Aorta (tissue), 5 donors: ENCODE results near the gene CFAP141. TPM values are rescaled to one million over a fixed set of nuclear protein-coding genes. Genes with fewer than 3 reads are reported as not detected.

Source experiments
- ATAC-seq: fragments of 200-7000 bp; cut with Tn5 transposase; one replicate; pipeline ENCODE4 v1.9.1; 2022; ENCODE audit warnings: moderate library complexity; ENCODE audit not compliant: low FRiP score
- DNase-seq, 2 donors: peaks; one replicate each; pipeline ENCODE4 v3.0.0-alpha.2; 2020
- H3K27ac ChIP-seq, 2 donors: one replicate each; pipeline ENCODE4 v1.5.1; 2013; ENCODE audit warnings: low read length in 2 of 2, mild to moderate bottlenecking in 2 of 2, moderate library complexity in 2 of 2, control low read depth in 1 of 2, inconsistent platforms in 1 of 2, low read depth in 1 of 2
- H3K27me3 ChIP-seq, 2 donors: one replicate each; pipeline ENCODE4 v1.6.1; 2013; ENCODE audit warnings: control low read depth in 1 of 2, low read length in 1 of 2, mild to moderate bottlenecking in 1 of 2, moderate library complexity in 1 of 2; ENCODE audit not compliant: insufficient read depth in 2 of 2, control insufficient read depth in 1 of 2
- H3K36me3 ChIP-seq, 2 donors: one replicate each; pipeline ENCODE4 v1.6.1; 2013; ENCODE audit warnings: control low read depth in 1 of 2, low read length in 1 of 2, mild to moderate bottlenecking in 1 of 2; ENCODE audit not compliant: insufficient read depth in 2 of 2, control insufficient read depth in 1 of 2
- H3K4me1 ChIP-seq, 2 donors: one replicate each; pipeline ENCODE4 v1.6.1; 2013; ENCODE audit warnings: low read length in 2 of 2, control low read depth in 1 of 2, mild to moderate bottlenecking in 1 of 2, moderate library complexity in 1 of 2; ENCODE audit not compliant: insufficient read depth in 2 of 2, control insufficient read depth in 1 of 2
- H3K4me3 ChIP-seq, 2 donors: one replicate each; pipeline ENCODE4 v1.5.1; 2013; ENCODE audit warnings: low read length in 2 of 2, control low read depth in 1 of 2, mild to moderate bottlenecking in 1 of 2
- H3K9me3 ChIP-seq: one replicate; pipeline ENCODE4 v1.6.1; 2013; ENCODE audit warnings: mild to moderate bottlenecking, low read length; ENCODE audit not compliant: control insufficient read depth
- WGBS, 2 donors: extraction: QIAGEN DNeasy Blood & Tissue Kit; methylation state at CpG; one replicate each; pipeline ENCODE4 v1.1.7; 2013; 5-methylcytosine and 5-hydroxymethylcytosine counted together
- intact Hi-C, 2 donors: fragments of 100-400 bp; cut with DNase I; formaldehyde crosslinking; loops; one replicate each; pipeline versions ENCODE4 v1.14.2 to v1.15.0; 2022
- polyA plus RNA-seq, 2 donors: library from polyadenylated mRNA; stranded (reverse); fragments of 200-250 nt; gene quantifications; one replicate each; pipeline ENCODE4 v1.2.3, GENCODE V29; 2013
- total RNA-seq, 2 donors: library from RNA; stranded (reverse); fragmentation: NEBNext Ultra II Directional; extraction: Animal tissue kit (Norgen Biotek cat#: 25700); gene quantifications; one replicate each; pipeline ENCODE4 v1.2.1, GENCODE V29; 2021
- donor health status: healthy with polysubstance abuse.
- donor health status: Bipolar disorder and iron deficiency.
- donor health status: DM: no; HTN: no; CAD: no.
- donor health status: DM: no; HTN: no; CAD: no.
- donor health status: DM: yes; HTN: yes; CAD: no.

Gene CFAP141
- total and polyA plus RNA-seq, 4 donors = not detected

DNA sequence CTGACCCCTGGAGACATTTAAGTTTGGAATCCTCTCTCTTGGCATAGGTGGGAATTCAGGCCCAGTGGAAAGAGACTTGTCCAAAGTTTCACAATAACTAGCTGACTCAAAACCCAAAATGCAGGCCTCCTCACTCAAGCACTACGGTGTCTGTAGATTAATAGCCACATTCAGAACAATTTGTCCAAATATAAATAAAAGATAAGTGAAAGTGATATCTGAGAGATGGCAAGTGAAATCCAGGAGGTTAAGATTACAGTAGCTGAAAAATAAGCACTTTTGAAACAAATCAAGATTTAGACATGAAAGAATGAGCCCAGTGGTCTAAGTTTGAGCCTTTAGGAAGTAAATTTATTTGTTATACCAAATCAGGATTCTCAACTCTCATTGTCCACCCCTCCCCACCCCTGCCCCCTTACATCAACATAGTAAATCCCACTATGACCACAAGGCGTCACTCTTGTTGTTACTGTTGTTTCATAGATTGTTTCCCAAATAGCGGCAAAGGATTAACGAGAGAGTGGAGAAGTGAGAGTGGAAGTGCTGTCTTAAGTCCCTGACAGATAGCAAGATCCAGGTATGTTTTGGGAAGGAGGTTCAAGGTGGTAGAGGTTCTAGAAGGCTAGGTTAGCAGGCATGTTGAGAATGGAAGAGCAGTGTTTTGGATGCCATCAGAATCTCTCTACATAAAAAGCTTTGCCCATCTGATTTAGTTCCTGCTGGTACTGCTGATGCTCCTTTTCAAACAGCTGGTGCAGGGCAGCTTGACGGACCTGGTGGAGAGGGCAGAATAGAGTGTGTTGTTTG lies 7.2 kb downstream of the CFAP141 start:
- Histone ChIP-seq H3K4me1 (peaks cover 0 to 2% of the 10 kb centered on the region in 2 donors), H3K27ac (peak overlapping the region in 1 of 2 donors; percentile 38), H3K27me3 (no peaks in the 10 kb centered on the region), H3K9me3 (no peaks in the 10 kb centered on the region), H3K36me3 (no peaks in the 10 kb centered on the region), H3K4me3 (no peak overlapping the region)
- DNase-seq (no peak), ATAC-seq (peak; percentile 80)
- 5% methylated on average over 5 of the region's 5 CpGs for WGBS, 2 donors
- intact Hi-C loops = loop anchor here in 1 of 2 donors (2.0 kb wide), 1 partner anchor 74 kb away; the partner anchor contains the start of gene HAX1

GRCh38 chr1:154193821-154194220 lies 12.3 kb downstream of the CFAP141 start:
- intact Hi-C loops = no loop called here
- no peak for ATAC-seq

DNA sequence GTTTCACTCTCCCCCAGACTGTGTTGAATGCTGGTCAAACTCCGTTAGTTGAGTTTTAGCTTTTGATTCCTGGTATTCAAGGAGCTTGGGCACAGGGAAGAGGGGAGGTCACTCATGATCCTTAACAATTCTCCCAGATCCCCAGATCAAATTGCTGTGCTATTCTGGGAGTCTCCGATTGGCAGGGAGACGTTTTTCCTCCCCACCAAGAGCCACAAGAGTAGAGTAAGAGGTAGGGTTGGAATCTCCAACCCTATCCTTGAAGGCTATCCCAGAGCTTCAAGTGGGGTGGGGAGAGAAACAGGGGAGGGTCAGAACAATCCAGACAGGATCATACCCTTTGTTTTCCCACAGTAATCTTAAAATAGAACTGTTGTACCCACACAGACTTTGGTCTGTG lies 13.7 kb downstream of the CFAP141 start:
- Histone ChIP-seq H3K36me3 (no peaks in the 10 kb centered on the region), H3K4me1 (peaks cover 0 to 3% of the 10 kb centered on the region in 2 donors), H3K27me3 (no peaks in the 10 kb centered on the region), H3K4me3 (no peak overlapping the region), H3K27ac (no peak overlapping the region), H3K9me3 (no peaks in the 10 kb centered on the region)
- 29 to 34% methylated on average over 3 of the region's 3 CpGs for WGBS, 2 donors
- ATAC-seq (no peak), DNase-seq (no peak)
- intact Hi-C loops = no loop called here

More at GRCh38 chr1:154193821-154194220, 12.3 kb downstream of the CFAP141 start:
- Histone ChIP-seq H3K4me3 (no peak overlapping the region), H3K27me3 (no peaks in the 10 kb centered on the region), H3K9me3 (no peaks in the 10 kb centered on the region), H3K4me1 (peaks cover 0 to 3% of the 10 kb centered on the region in 2 donors), H3K36me3 (no peaks in the 10 kb centered on the region), H3K27ac (no peak overlapping the region)
- DNase-seq = no peak
- WGBS, 2 donors = 68 to 71% methylated on average over 8 of the region's 8 CpGs

GRCh38 chr1:154191990-154192461 lies 14.1 kb downstream of the CFAP141 start, which contains the start of gene TPM3:
TSS of gene TPM3 (minus strand) at chr1:154192100. CDS start at chr1:154192018, 82 bp downstream.
- intact Hi-C loops = no loop called here
- peaks cover 0 to 3% of the 10 kb centered on the region in 2 donors for H3K4me1 ChIP-seq
- WGBS, 2 donors = 6 to 20% methylated on average over 1 of the region's 1 CpG
- no peaks in the 10 kb centered on the region for H3K9me3 ChIP-seq
- no peak within 1 kb of the TSS for H3K4me3 ChIP-seq
- ATAC-seq = no peak
- DNase-seq = peak in 1 of 2 donors; percentile 24
- H3K27ac ChIP-seq = no peak within 1 kb of the TSS
- H3K27me3 ChIP-seq = no peaks in the 10 kb centered on the region
- no peaks in the 10 kb centered on the region for H3K36me3 ChIP-seq

DNA sequence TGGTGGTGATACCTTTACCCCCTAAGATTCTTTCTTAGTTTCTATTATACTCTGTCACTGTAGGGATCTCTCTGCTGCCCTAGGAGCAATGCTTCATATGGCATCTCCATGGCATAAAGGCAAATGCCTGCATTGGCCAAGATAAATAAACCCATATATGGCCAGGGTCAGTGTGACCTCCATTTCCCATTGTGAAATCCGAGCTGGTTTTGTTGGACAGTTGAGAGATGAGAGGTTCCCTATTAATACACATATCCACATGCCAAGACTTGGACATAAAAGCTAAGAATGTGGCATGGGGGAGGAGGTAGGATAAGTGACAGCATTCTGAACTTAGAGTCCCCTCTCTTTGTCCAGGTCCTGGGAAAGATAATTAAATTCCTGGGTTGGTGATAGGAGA lies 15.6 kb downstream of the CFAP141 start:
- Histone ChIP-seq H3K4me3 (no peak overlapping the region), H3K27ac (no peak overlapping the region), H3K4me1 (peaks cover 0 to 3% of the 10 kb centered on the region in 2 donors), H3K27me3 (no peaks in the 10 kb centered on the region), H3K36me3 (no peaks in the 10 kb centered on the region), H3K9me3 (no peaks in the 10 kb centered on the region)
- 5 to 9% methylated on average over 1 of the region's 1 CpG for WGBS, 2 donors
- no peak for DNase-seq
- intact Hi-C loops = no loop called here
- no peak for ATAC-seq

- Histone ChIP-seq H3K4me3 (no peak overlapping the region), H3K27me3 (no peaks in the 10 kb centered on the region), H3K9me3 (no peaks in the 10 kb centered on the region), H3K36me3 (no peaks in the 10 kb centered on the region), H3K4me1 (peaks cover 1 to 3% of the 10 kb centered on the region in 2 donors), H3K27ac (no peak overlapping the region)
- 29 to 35% methylated on average over 2 of the region's 2 CpGs for WGBS, 2 donors
- ATAC-seq = no peak
- no peak for DNase-seq
- intact Hi-C loops = no loop called here
Measured at GRCh38 chr1:154186852-154187501, 19.2 kb downstream of the CFAP141 start.

DNA sequence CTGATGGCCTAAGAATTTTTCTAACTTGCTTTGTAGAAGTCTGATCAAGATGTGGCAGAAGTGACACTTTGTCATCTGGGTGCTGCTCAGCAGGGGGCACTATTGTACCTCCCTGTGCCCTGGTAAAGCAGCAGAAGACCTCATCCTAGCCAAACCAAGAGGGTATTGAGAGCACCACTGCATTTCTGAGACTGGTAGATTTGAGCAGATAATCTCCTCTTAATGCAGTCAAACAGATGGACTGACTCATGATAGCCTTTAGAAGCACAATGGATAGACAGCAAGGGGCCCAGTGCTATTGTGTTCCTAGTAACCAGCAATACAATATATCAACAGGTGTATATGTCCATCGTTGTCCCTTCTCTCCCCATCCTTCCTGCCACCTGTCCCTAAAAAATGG lies 20.0 kb downstream of the CFAP141 start:
- peak in 1 of 2 donors; percentile 61 for DNase-seq
- ATAC-seq = no peak
- Histone ChIP-seq H3K36me3 (no peaks in the 10 kb centered on the region), H3K27ac (no peak overlapping the region), H3K4me3 (no peak overlapping the region), H3K9me3 (no peaks in the 10 kb centered on the region), H3K27me3 (no peaks in the 10 kb centered on the region), H3K4me1 (peaks cover 3 to 4% of the 10 kb centered on the region in 2 donors)
- WGBS, 2 donors = 52 to 68% methylated on average over 1 of the region's 1 CpG
- intact Hi-C loops = no loop called here

DNA sequence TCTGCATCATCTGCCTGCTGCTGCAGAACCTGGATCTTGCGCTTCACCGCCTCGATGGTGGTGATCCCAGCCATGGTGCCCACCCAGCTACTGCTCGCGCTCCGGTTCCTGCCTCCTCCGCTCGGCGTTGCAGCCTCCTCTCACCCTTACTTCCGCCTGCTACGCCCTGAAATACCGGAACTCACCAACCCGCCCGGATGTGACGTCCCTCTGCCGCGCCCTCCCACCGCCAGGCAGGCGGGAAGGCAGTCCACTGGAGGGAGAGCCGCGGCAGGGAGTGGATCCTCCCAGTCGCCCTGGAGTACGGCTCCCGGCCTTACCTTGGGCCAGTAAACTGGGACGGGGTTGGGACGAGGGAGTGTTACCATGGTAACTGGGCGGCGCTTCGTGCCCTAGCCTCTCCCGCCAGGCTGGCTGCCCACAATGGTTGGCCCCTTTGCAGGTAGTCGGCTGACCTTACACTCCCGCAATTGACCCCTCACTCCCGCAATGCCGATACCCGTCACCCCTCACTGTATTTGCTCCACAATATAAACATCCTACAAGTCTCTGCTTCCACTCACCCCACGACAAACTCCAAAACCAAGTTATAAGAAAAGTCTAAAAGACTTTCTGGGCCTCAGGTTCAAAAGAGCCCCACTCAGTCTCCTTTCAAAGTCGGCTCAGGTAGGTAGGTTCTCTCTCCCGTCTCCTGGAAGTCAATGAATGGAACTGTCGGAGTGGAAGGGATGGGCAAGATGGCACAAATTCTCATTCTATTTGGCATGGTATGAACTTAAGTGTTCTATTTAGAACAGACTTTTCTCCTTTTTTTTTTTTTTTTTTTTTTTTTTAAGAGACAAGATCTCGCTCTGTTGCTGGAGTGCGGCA lies 22.9 kb downstream of the CFAP141 start:
- ATAC-seq (peak; percentile 98), DNase-seq (peak; percentile 97 to 99)
- 5 to 6% methylated on average over 37 to 41 of the region's 41 CpGs for whole genome bisulfite sequencing, 2 donors
- intact Hi-C loops = loop anchor here (2.0 to 5.0 kb wide), 3 partner anchors 38 to 142 kb away; partner anchors contain the start of genes UBAP2L (in 2 of the 2) and ATP8B2 (in 1 of the 2)
- Histone ChIP-seq H3K4me1 (peaks cover 4 to 5% of the 10 kb centered on the region in 2 donors), H3K27me3 (no peaks in the 10 kb centered on the region), H3K4me3 (peak overlapping the region; percentile 66 to 74), H3K9me3 (no peaks in the 10 kb centered on the region), H3K36me3 (peaks cover 0 to 2% of the 10 kb centered on the region in 2 donors), H3K27ac (peak overlapping the region in 1 of 2 donors; percentile 77)
